ENCODE measurements around the gene CHRNB2. TPM values are rescaled to one million over a fixed set of nuclear protein-coding genes. Genes with fewer than 3 reads are reported as not detected.

Gene CHRNB2
- total and polyA plus RNA-seq, 2 of the 8 experiments (the other 6 are each of a cell fraction or from before 2014, with no cell fraction given) = 3.1 to 4.1 TPM

- Histone ChIP-seq H3K79me1 (ENCODE audit: low read depth, low read length) (peaks cover 4% of the 10 kb centered on the region; the same call in 1 of the 2 replicates), H3K56ac (replicated peaks; ENCODE audit: insufficient read length, low read depth, low read length) (no peak overlapping the region), H3K27ac (ENCODE audit: low read depth, low read length) (no peak overlapping the region), H3K9ac (replicated peaks in 1 of 4; ENCODE audit: extremely low read depth in 1 of 4, low read depth in 3 of 4, low read length in 3 of 4) (no peak overlapping the region), H4K20me1 (replicated peaks in 1 of 2; ENCODE audit: control insufficient read depth in 1 of 2, insufficient read depth in 2 of 2, low read length in 2 of 2) (peaks cover 9 to 14% of the 10 kb centered on the region in 2 experiments), H3K4me2 (ENCODE audit: insufficient read depth in 1 of 2, low read depth in 2 of 2, low read length in 2 of 2) (no peak overlapping the region), H3K4me1 (replicated peaks in 1 of 4; ENCODE audit: control insufficient read depth in 3 of 4, insufficient read depth in 4 of 4, low read length in 3 of 4) (no peaks in the 10 kb centered on the region), H2AFZ (ENCODE audit: low read length) (no peak overlapping the region), H3K18ac (ENCODE audit: extremely low read depth, low read length) (no peak overlapping the region), H4K8ac (ENCODE audit: extremely low read depth, insufficient read depth, low read length) (no peak overlapping the region), H4K5ac (ENCODE audit: insufficient read length, low read depth, low read length) (no peak overlapping the region), H3K27me3 (replicated peaks in 1 of 4; ENCODE audit: control insufficient read depth in 3 of 4, extremely low read depth in 1 of 4, insufficient read depth in 3 of 4, low read length in 3 of 4) (no peaks in the 10 kb centered on the region), H3K14ac (ENCODE audit: insufficient read length) (no peak overlapping the region), H2BK20ac (ENCODE audit: low read length) (no peak overlapping the region), H3K4ac (replicated peaks; ENCODE audit: insufficient read length, low read depth, low read length) (no peak overlapping the region), H3K23ac (ENCODE audit: insufficient read length) (no peak overlapping the region), H2BK15ac (ENCODE audit: low read length) (no peak overlapping the region), H3K23me2 (ENCODE audit: low read depth, low read length) (no peaks in the 10 kb centered on the region), H2BK5ac (ENCODE audit: low read depth, low read length) (no peak overlapping the region), H2AK5ac (ENCODE audit: low read depth, low read length) (no peak overlapping the region), H3K9me3 (ENCODE audit: insufficient read depth in 2 of 2, low read depth in 1 of 2, low read length in 1 of 2) (no peaks in the 10 kb centered on the region), H4K91ac (replicated peaks; ENCODE audit: insufficient read length, low read length) (no peak overlapping the region), H3K79me2 (ENCODE audit: control insufficient read depth in 1 of 2, insufficient read depth in 2 of 2, low read length in 2 of 2) (no peaks in the 10 kb centered on the region), H2BK12ac (ENCODE audit: low read depth, low read length) (no peak overlapping the region), H2BK120ac (replicated peaks; ENCODE audit: low read depth, low read length) (no peak overlapping the region), H3K36me3 (ENCODE audit: control insufficient read depth in 2 of 4, insufficient read depth in 4 of 4, low read length in 3 of 4) (peaks cover 52 to 94% (median 80%) of the 10 kb centered on the region in 4 experiments), H3K4me3 (ENCODE audit: extremely low read depth in 1 of 4, insufficient read depth in 2 of 4, low read depth in 3 of 4, low read length in 4 of 4) (no peak overlapping the region)
- ChIA-PET POLR2A (ENCODE audit: partially characterized antibody) (interaction anchor here (1.2 to 3.0 kb wide), 7 partner anchors 9 to 23 kb away, joined by 4 to 23 read pairs (median 5); partner anchors contain the start of genes ADAR and CHRNB2), CTCF (ENCODE audit: partially characterized antibody) (interaction anchor here (1.2 to 4.8 kb wide), 4 partner anchors 9 to 110 kb away, joined by 3 to 21 read pairs (median 6); no protein-coding TSS in a partner anchor)
- DNase-seq (ENCODE audit: low read depth in 1 of 2, low spot score in 2 of 2) = no peak
- whole genome bisulfite sequencing, 2 experiments (ENCODE audit: extremely low coverage in 1 of 2, insufficient coverage in 1 of 2, insufficient read length in 1 of 2, insufficient replicate concordance in 2 of 2, low coverage in 1 of 2, low lambda C conversion rate in 2 of 2, missing lambda C conversion rate in 1 of 2) = 90% methylated on average over 9 of the region's 10 CpGs; no CpG with 5 or more reads in 1 of the 2 experiments
- FAIRE-seq = no peak
- TF ChIP-seq SP4 (IDR thresholded peaks at IDR 0.05; ENCODE audit: low read length) (no peak), GTF2F1 (IDR thresholded peaks at IDR 0.05; ENCODE audit: borderline replicate concordance, low read depth, low read length) (no peak), CHD1 (IDR thresholded peaks at IDR 0.05; ENCODE audit: low read depth, low read length) (no peak), RFX5 (IDR thresholded peaks at IDR 0.05; ENCODE audit: borderline replicate concordance, low read depth, low read length) (no peak), MAX (IDR thresholded peaks at IDR 0.05) (no peak), EZH2 (IDR thresholded peaks at IDR 0.05; ENCODE audit: low read depth, low read length, severe bottlenecking) (no peak), TAF7 (optimal IDR thresholded peaks at IDR 0.05; ENCODE audit: borderline replicate concordance, low read depth, low read length) (no peak), EGR1 (IDR thresholded peaks at IDR 0.05; ENCODE audit: borderline replicate concordance, low read depth, low read length) (no peak), CHD2 (IDR thresholded peaks at IDR 0.05; ENCODE audit: low read length) (no peak), MAFK (IDR thresholded peaks at IDR 0.05; ENCODE audit: low read depth, low read length) (no peak), BCL11A (IDR thresholded peaks at IDR 0.05; ENCODE audit: low read depth in 2 of 2, low read length in 2 of 2) (no peak), CEBPB (IDR thresholded peaks at IDR 0.05; ENCODE audit: low read depth, low read length) (no peak), ATF2 (IDR thresholded peaks at IDR 0.05; ENCODE audit: low read length) (no peak)
These were observed 22.2 kb downstream of the CHRNB2 start for GRCh38 chr1:154589780-154590179.

All from H1 (cell line).